Stimulated activated CD8-positive, alpha-beta memory T cell treated with anti-CD3 and anti-CD28 coated beads, Interleukin-4, amount 100 ng/mL, for 24 hours (primary cell): Measurements from ENCODE around the gene NFKB2.

Experiments used
- DNase-seq: peaks from one replicate; pipeline ENCODE4 v3.0.0-alpha.2; 2020; ENCODE audit warnings: low read depth

Gene NFKB2

DNA sequence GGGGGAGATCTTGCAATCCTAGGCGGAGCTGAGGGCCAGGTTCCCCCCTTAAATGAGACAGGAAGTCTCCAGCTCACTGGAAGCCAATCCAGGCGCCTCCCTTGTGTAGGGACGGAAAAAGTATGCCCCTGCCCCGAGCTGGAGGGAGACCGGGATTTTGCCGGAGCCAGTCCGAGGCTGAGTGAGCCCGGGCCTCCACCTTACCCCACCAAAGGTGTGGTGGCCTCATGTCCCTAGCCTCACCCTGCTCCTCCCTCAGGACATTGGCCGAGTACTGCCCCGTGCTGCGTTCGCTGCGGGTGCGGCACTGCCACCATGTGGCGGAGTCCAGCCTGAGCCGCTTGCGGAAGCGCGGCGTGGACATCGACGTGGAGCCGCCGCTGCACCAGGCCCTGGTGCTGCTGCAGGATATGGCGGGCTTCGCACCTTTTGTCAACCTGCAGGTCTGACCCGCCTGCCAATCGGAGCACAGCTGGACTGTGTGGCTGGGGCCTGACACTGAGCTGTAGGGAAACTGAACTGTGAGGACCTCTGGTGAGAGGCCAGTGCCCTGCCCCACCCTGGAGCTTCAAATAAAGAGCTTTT is 27.1 kb downstream of the NFKB2 start:
- no peak for DNase-seq

DNA sequence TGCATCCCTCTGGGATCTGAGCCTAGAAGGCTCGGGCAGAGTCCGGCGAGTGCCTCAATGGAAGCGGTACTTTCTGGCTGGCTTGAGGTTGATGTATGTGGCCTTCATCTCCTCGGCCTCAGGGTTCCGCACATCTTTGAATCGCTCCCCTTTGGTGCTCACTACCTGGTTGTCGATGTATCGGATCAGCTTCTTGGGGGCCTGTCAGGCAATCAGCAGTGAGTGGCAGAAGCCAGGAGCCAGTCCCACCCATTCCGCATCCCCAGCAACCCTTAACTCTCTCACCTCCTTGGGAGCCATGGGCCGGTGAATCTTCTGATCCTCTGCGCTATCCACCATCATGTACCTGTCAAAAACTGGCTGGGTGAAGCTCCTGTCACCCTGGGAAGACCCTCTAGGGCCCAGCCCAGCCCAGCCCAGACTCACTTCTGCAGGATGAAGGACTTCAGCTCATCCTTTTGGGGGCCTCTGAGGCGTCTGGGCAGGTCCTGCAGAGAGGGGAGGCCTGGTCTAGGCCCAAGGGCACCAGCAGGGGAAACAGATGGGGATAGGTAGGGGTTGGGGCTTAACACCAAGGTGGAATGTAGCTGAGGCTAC is 28.0 kb downstream of the NFKB2 start:
- no peak for DNase-seq

DNA sequence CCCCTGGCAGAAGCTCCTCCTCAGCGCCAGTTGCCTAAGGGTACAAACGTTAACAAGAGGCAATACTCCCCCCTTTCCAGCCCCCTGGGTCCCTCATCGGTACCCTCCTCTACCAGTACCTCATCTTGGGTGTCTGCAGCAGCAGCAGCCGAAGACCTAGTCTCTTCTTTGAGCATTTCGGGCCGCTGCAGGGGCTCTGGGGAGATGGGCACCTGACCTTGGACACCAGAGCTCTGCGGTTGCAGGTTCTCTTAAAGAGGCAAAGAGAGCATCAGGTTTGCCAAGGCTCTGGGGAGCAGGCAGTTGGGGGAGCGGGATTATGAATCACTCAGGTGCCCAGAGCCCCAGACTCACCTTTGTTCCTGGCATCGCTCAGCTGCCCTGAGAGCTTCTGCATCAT is 28.6 kb downstream of the NFKB2 start:
- DNase-seq: no peak

DNA sequence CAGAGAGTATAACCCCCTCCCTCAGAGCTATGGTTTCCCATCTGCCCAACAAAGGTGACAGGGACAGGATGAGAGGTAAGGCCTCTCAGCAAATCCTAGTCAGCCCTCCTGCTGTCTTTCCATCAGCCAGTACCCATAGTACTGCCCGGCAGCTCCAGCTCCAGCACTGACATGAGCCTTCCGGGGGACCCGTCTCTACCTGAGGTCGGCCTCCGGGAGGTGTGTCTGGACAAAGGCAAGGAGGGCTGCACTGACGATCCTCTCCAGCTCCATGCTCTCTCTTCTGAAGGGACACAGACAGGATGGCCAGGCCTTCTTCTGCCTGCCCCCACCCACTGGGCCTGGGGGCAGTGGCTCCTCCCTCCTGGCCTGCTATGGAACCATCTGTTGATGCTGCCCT is 29.4 kb downstream of the NFKB2 start:
- DNase-seq: no peak

DNA sequence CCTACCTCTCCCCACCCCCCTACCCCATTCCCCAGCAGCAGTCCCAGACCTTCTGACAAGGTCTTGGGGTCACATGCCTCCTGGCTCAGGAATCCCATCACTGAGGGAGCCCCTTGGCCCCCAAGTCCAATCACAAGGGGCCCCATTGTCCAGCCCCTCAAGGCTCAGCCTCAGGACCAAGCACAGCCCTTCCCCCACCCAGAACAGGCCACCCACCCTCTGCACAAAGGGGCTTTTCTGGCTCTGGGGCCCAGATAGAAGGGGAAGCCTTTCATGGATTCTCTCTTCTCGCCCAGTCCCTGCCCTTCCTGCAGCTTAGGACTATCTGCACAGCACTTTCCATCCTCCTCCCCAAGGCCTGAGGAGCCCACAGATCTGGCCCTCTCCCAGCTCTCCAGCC is 29.9 kb downstream of the NFKB2 start:
- DNase-seq: no peak

DNA sequence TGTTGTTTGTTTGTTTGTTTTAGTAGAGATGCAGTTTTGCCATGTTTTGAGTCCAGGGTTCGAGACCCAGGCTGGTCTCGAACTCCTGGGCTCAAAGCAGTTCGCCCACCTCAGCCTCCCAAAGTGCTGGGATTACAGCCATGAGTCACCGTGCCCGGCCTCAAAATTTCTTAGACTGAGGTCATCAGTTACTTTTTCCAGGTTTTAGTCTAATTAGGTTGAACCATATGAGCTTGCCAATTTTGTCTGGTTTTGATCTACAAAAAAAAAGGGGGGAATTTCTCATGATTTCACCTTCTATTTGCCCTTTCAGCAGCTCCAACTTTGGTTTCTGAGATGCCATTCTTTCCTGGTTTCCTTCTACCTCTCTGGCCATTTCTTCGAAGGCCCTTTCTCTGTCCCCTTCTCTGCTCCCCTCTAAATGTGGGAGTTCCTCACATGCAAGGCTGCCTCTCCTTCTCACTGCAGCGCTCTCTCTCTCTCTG is 31.3 kb downstream of the NFKB2 start:
- no peak for DNase-seq

DNA sequence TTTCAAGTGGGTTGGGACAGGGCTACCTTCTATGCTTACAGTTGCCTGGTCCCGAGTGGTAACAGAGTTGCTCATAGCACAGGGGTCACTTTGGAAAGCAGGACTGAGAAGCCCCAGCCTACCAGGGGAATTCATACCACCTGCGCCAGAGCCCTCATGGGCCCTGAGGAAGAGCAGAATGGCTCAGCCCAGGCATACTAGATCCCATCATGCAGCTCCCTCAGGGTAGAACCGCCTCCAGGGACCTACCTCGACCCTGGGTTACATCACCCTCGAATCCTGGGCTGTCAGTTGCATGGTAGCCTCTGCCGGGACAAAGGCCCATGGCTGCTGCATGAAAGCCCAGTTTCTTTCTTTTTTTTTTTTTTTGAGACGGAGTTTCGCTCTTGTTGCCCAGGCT is 34.0 kb downstream of the NFKB2 start:
- DNase-seq: no peak

DNA sequence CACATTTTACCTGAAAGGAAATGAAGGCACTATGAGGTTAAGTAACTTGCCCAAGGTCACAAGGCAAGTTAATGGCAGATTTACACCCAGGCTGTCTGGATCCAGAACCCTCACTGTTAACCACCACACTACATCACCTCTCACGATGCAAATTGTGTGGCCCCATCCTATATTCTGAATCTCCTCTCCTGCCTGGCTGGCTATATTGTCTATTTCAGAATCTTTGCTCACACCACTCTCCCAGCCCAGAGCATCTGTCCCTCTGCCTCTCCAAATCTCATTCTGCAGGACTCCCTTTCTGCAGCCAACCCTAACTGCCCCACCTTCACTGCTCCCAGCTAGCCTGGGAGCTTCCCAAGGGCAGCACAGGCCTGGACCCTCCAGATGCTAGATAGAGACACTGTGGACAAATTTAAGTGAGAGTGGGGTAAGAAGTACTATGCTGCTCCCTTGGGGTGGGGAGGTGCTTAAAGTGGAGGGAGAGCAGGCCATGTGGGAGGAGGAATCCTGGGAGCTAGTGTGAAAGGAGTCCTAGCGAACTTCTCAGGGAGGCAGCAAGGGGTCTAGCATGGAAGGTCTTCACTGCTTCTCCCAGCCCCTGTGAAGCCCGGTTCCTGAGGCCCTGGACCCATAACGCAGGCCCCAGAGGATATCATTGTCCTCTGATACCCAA is 36.1 kb downstream of the NFKB2 start:
- DNase-seq: no peak

DNA sequence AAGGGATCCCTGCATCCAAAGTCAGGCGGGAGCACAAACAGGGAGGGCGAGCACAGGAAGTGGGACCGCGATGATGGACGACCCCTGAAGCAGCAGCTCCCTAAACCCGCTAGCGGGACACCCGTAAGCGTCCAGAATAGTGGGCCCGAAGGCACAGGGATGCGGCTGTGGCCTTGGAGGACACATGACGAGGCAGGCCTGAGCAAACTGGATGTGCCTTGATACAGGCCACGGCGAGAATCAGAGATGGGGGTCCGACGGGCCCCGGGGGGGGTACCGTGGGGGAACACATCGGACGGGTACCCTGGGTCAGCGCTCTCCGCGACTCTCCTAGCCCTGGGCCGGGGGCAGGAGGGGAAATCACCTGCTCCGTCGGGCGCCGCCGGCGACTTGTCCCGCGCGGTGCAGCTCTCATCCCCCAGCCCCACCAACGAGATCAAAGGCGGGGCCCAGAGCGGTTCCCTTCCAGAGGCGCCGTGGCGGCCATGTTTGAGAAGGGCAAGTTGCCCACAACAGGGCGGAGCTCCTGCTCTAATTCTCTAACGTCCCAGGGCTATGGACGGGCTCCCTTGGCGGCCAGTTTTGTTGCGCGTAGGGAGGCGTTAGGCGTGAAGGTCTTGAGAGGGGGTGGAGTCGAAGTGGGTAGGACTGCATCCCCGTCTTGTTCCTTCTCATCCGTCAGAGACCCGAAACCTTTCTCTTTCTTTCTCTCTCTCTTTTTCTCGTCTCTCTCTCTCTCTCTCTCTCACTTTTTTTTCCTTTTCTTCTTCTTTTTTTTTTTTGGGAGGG is 36.9 kb downstream of the NFKB2 start, which contains the start of gene CUEDC2:
Gene CUEDC2 (minus strand): TSS at position 413 of the 789 bp plus-strand sequence. CDS start 7,386 bp downstream, outside the sequence.
- peak; percentile 92 for DNase-seq

DNA sequence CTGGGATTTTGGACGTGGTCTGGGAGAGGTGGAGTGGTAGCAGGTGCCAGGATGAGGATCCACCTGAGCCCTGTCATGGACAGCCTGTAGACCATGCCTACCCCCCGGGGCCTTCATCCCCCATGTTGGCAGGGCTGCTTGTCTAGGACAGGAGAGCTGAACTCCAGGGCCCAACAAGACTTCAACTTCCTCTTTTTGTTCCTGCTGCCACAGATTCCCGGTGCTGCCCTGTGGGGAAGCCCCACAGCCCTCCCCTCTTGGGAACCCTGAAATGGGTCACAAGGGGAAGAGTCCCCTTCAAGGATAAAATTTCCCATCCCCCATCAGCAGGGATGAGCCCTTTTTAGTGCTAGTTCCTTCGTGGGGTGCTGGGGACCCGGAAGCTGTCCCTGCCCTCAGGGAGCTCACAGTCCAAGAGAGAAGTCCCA is 38.1 kb downstream of the NFKB2 start:
- DNase-seq: no peak

DNA sequence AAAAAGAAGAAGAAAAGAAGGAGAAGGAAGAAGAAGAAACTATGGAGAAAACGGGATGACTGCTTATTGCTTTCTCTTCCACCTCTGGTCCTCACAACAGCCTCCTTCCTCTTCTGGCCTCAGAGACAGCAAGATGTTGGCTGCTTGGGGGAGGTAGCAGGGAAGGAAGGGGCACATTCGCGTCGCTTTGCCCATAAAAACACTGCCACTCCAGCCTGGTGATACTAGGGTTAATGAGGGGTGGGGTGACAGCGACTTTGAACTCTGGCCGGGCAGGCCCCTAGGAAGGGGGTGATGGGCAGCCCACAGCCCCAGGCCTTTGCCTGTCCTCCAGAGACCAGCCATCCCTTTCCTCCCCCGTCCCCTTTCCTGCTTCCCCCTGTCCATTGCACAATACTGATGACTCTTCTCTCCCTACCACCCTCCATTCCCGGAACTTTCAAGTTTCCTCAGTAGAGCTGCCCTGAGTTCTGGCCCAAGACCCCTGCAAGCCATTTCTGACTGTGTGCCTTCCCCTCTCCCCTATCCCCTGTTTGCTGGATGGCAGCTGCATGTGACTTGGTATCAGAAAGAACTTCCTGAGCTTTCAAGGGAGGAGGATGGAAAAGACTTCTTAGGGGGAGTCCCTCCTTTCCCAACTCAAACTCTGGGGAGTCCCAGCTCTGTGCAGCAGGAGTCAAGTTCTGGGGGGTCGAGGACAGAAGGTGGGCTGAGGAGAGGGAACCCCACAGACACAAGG is 39.1 kb downstream of the NFKB2 start:
- DNase-seq: no peak

DNA sequence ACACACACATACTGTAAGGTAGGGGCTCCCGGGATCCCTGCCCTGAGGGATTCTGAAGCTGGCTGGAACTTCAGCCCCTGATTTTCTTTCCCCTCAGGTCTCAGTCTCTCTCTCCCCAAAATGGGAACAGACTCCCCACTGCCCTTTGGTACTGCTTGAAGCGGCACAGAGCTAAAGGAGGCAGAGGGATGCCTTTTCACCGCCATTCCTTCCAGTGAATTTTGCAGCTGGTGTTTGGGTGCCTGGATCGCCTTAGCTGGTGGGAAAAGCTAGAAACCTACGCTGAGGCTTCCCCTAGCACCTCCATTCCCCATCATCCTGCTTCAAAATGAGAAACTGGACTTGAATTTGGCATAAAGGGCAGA is 39.6 kb downstream of the NFKB2 start:
- DNase-seq: no peak

DNA sequence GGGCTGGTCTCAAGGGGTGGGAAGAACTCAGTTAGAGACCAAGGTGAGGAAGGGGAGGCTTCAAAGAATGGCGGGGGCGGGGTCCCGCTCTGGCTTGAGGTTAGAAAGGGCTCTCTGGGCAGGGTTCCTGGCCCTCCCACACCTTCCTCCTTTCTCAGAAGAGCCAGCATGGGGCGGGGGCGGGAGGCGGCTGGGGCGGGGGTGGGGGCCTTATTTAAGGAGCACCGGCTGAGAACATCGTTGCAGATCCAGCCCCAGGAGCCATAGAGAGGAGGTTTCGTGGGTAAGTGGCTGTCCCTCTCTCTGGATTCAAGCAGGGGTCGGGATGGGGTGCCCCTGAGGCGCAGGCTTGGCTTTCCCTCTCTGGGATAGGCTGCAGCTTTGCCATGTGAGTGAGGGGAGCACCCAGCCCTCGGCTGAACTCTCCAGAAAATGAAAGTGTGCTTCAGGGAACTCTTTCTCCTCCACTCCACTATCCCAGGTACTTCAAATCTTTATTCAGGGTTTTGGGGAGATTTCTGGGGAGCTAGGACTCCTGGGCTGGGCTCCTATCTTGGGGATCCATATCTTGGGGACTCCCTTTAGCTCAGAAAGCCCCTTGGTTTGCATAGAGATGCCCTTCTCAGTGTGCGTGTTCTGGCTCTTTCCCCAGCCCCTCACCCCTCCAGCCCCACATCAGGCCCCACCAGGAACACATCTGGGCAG is 40.2 kb downstream of the NFKB2 start:
- DNase-seq: no peak

DNA sequence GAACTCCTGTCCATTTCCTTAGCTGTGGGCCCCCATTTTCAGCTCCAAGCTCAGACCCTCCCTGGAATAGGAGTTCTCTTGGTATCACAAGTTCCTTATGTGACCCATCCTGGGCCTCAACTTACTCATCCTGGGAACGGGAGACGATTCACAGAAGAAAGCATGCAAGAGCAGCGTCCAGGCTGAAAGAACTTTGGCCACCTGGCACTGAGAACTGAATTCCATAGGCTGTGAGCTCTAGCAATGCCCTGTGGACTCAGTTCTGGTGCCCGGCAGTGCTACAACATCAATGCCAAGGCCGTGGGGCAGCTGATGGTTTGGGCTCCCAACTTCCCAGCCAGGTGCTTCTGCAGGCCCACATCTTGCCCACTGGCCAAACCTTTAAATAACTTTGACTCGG is 40.8 kb downstream of the NFKB2 start:
- no peak for DNase-seq

DNA sequence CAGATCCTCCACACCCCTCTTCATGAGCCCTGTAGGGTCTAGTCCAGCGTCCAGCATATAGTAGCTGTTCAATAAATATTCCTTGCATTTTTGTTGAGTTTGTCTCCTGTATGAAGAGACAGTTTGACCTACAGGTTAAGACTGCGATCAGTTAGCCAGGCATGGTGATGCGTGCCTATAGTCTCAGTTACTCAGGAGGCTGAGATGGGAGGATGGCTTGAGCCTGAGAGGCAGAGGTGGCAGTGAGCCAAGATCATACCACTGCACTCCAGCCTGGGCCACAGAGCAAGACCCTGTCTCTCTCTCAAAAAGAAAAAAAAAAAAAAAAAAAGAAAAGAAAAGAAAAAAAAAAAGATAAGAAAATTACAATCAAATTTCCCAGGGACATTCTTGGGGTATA is 42.0 kb downstream of the NFKB2 start:
- DNase-seq: no peak

DNA sequence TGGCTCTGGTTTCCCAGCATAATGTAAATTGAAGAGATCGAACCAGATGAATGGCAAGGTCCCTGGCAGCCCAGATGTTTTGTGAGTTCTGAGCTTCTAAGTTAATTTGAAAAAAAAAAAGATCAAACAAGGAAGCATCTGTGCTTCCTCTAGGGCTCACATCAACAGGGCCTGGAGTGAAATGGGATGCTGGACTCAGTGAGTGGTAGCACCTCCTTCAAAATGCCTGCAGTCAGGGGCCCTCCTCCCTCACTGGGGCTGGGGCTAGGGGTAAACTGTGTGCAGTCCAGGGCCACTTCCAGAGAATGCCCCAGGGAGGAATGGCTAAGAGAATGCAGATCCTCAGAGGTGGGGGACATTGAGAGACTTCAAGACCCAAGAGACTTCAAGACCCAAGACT is 42.9 kb downstream of the NFKB2 start:
- no peak for DNase-seq

DNA sequence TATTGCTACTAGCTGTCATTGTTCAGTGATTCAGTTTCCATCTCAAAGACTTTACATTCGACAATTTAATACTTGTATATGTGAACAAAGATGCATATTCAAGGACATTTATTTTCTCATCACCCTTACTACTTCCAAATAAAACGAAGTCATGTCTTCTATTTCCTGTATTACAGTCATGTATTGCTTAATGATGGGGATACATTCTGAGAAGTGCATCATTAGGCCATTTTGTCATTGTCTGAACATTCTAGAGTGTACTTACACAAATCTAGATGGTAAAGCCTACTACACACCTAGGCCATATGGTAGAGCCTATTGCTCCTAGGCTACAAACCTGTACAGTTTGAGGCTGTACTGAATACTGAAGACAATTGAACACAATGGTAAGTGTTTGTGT is 49.3 kb downstream of the NFKB2 start:
- no peak for DNase-seq

DNA sequence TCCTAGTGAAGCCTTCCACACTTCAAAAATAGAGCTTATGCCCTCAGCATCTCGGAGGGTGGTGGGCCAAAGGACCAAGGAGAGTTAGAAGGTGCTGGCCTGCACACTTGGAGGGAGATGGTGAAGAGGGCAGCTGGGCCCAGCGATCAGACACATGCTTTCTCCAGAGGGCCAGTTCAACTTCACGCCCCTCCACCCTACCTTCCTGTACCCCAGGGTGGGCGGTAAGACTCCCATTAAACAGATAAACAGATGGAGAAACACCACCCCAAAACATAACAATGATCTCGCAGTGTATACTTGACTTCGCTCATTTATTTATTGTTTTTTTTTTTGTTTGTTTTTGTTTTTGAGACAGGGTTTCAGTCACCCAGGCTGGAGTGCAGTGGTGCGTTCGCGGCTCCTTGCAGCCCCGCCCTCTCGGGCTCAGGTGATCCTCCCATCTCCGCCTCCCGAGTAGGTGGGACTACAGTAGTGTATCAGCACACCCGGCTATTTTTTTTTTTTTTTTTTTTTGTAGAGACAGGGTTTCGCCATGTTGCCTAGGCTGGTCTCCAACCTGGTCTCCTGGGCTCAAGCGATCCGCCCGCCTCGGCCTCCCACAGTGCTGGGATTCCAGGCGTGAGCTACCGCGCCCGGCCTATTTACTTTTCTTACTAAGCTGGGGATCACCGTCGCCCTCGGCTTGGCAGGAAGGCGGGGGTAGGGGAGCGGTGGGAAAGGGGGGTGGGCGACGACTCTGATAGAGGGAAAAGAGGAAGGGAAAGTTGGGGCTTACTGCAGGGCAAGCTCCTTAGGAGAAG is 54.0 kb downstream of the NFKB2 start:
- DNase-seq: peak; percentile 77

DNA sequence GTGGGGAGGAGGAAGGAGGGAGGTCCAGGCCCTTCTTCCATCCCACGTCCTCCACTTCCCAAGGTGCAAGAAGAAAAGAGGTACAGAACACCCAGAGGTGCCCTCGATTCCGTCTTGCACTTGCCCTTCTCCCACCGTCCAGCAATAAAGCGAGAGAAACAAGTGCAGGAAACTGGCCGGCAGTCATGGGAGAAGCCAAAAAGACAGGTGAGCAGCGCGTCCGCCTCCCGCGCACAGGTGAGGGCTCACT is 54.5 kb downstream of the NFKB2 start:
- no peak for DNase-seq

DNA sequence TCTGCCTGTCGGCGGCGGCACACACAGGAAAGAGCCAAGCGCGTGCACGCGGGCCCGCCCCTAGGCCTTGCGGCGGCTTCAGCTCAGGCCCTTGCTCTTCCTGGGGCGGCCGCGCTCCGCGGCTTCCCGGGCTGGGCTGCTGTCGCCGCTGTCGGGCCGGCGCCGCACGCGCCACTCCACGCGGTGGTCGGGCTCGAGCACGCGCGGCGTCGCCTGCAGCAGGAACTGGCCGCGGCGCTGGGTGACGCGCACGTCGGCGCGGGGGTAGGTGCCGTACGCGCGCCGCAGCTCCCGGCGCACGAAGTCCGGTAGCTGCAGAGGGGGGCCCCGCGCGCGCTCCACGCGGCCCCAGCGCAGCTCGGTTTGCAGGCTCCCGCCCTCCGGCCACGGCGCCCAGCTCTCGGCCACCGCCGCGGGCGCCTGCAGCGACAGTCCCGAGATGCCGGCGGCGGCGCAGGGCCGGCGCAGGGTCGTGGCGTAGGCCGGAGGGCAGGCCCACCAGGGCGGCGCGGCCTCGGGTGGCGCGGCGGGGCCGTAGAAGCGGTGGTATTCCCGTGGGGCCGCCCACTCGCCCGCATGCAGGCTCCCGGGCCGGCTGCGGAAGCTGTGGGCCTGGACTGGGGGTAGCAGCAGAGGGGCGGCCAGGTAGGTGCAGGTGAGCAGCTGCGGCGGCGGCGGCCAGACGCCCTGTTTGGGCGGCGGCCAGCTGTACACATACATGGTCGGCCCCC is 55.0 kb downstream of the NFKB2 start:
- DNase-seq: peak; percentile 77
